ENCODE results near the gene CISD3. TPM values are rescaled to one million over a fixed set of nuclear protein-coding genes. Genes with fewer than 3 reads are reported as not detected.

The CISD3 gene
- total RNA-seq, 1 donor from 2014 or later: 67.1 TPM

DNA sequence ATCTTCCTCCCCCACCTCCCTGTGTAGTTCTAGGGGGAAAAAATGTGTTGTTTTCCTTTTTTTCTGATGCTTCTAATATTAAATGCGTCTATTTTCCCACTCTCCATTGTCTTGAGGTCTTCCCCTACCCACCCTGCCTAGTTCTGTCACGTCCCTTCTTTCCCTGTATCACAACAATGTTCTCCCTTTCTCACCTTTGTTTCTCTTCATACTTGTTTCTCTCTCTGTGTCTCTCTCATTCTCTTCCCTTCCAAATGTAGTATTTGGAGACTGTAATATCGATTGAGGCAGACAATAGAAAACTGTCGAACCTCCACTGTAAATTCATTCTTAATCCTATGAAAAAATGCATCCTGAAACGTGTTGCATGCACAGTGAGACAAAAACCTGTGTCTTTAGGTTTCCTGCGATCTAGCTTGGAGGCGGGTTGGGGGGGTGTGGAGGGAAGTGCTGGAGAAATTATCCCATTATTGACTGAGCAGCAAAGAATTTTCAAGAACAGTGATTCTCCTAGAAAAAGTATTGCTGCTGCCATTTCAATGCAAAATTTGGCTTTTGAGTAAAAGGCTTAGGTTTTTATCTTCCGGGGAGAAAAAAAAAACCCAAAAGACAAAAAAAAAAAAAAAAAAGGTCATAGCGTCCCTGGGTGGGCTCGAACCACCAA, 21.1 kb downstream of the CISD3 start:
- DNase-seq (ENCODE audit: low spot score): no peak
- intact Hi-C loops (cut with DNase I): loop anchor here (2.0 kb wide), 2 partner anchors 20 to 48 kb away; partner anchors contain the start of gene CISD3

DNA sequence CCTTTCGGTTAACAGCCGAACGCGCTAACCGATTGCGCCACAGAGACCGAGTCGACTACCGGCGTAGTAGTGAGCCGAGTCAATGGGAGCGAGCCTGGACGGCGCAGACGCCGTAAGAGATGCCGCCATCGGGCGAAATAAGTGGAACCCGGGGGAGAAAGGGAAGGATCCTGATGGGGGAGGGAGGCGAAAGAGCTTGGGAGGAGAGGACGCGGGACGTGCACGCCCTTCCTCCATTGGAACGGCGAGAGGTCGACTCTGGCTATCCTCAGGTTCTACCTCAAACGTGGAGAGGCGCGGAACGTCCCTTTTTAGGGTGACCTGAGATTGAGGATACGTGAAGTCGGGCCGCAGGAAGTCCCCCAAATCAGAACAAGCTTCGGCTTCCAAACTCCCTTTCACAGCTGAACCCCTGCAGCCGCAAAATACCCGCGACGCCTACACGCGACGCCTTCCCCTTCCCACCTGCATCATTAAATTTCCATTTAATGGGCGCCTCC, 21.7 kb downstream of the CISD3 start:
- peak; percentile 88 for DNase-seq (ENCODE audit: low spot score)
- intact Hi-C loops (cut with DNase I): loop anchor here (2.0 kb wide), 3 partner anchors 21 to 49 kb away; partner anchors contain the start of genes CISD3 and PIP4K2B

DNA sequence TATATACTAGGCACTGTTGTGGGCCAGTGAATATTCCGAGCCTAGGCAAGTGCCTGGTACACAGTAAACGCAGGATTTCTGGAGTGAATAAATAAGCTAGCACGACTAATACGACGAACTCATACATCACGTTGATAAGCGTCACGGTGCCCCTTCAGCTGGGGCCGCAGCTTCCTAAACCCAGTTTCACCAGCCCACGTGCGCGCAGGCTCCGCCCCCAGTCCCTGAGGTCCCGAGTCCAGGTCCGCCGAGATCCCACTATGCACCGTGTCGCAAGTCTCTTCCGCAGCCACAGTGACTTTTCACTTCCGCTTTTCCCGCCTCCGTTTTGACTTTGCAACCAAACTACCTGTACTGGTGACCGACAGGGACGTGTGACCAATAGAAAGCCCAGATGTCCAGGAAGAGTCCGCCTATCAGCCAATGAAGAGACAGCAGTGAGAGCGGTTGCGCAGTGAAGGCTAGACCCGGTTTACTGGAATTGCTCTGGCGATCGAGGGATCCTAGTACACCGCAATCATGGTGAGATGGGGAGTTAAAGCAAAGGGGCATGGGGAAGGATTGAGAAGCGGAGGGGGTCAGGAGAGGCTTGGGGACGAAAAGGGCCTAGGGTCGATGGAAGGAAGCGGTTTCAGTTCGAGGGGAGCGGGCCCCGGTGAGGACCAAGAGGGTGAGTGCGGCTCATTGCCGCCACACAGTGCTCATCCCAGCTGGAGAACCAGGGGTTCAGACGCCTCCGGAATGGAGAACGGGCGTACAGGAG, 22.3 kb downstream of the CISD3 start, which contains the start of gene PSMB3:
Gene PSMB3 (plus strand): TSS at position 434 of the 763 bp plus-strand sequence. CDS start 86 bp downstream, at position 520.
- DNase-seq (ENCODE audit: low spot score): peak; percentile 99
- intact Hi-C loops (cut with DNase I): loop anchor here (2.0 kb wide), 1 partner anchor 46 kb away; the partner anchor contains the start of gene PIP4K2B

DNA sequence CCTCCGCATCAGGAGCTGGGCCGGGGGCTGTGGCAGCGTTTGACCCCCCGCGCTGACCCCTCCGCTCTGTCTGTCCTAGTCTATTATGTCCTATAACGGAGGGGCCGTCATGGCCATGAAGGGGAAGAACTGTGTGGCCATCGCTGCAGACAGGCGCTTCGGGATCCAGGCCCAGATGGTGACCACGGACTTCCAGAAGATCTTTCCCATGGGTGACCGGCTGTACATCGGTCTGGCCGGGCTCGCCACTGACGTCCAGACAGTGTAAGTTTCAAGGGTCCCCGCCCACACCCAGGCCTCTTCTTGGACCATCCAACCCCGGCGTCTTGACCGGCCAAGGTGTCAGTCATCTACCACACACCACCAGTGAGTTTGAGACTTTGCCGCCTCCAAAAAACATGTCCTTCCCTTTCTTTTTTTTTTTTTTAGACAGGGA, 22.9 kb downstream of the CISD3 start:
- intact Hi-C loops (cut with DNase I): loop anchor here (2.0 kb wide), 1 partner anchor 46 kb away; the partner anchor contains the start of gene PIP4K2B
- DNase-seq (ENCODE audit: low spot score): no peak

DNA sequence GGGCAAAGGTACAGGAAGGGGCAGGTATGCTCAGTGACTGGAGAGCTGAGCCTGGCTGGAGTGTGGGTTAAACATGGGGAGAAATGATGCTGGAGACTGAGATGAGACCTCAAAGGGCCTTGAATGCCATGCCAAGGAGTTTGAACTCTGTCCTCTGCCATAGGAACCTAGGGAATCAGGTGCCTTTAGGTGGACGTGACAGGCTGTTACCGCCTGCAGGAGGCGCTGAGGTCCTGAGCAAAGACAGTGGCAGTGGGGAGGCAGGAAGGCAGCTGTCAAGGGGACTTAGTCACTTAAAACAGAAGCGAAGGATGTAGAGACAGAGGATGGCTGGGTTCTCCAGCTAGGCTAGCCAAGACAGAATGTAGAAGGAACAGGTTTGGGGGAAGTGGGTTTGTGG, 31.5 kb downstream of the CISD3 start:
- intact Hi-C loops (cut with DNase I): no loop called here
- DNase-seq (ENCODE audit: low spot score): no peak

DNA sequence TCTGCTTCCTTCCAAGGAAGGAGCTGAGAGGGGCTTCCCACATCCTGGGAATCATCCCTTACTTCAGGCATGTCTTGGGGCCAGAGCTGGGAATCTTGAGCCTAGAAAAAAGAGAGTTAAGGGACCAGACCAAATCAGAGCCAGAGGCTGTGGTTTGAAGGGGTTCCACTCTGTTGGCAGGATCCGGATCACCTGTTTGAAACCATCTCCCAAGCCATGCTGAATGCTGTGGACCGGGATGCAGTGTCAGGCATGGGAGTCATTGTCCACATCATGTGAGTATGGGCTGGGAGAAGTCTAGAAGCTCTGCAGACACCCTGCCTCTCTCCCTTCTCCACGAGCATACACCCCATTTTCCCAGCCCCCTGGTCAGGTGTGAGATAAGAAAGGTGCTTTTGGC, 32.1 kb downstream of the CISD3 start:
- no peak for DNase-seq (ENCODE audit: low spot score)
- intact Hi-C loops (cut with DNase I): no loop called here

DNA sequence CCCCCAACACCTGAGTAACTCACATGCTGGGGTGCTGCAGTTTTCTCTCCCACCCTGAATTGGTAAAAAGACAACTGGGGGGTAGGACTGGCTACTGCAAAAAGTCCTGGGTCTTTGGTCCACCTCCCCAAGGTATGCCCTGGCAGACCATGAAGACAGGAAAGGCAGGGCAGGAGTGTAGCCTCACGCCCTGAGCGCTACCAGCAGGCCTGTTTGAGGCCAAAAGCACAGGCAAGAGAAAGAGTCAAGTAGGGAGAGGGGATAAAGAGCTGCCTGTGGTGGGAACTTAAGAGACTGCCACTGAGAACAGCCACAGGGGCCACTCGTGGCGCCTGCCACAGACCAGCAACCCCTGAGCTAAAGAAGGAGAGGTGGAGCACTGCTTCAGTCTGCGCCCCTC, 36.2 kb downstream of the CISD3 start:
- intact Hi-C loops (cut with DNase I): no loop called here
- DNase-seq (ENCODE audit: low spot score): no peak

DNA sequence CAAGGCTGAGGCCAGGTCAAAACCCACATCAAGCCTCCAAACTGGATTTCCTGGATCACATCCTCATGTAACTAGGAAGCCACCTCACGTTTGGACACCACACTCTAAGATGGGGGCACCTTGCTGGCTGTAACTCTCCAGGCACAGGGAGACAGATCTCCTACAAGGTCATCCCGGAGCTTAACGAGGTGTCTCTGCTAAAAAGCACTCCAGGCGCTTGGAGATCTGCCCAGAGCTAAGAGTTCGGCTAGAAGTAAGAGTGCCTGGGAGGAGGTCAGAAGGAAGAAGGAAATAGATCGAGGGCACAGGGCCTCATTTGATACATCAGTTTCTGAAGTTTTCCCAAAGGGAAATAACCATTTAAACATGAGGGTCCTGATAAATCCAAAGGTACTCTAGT, 38.3 kb downstream of the CISD3 start:
- no peak for DNase-seq (ENCODE audit: low spot score)
- intact Hi-C loops (cut with DNase I): no loop called here

DNA sequence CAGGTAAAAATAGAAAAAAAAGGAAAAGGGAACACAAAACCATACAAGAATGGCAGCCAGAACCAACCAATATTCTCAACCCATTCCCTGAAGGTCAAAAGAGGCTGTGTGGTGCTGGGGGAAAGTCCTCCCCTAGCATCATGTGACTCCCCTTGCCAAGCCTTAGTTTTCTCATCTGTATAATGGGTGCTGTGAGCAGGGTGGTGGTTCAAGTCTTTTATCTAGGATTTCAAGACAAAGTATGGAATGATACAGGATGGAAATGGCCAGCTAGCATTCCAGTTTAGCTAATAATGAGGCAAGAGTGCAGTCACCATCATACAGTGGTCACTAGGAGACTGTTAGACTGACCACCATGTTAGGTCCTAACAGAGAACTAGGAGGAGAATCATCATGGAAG, 43.1 kb downstream of the CISD3 start:
- intact Hi-C loops (cut with DNase I): no loop called here
- DNase-seq (ENCODE audit: low spot score): no peak

DNA sequence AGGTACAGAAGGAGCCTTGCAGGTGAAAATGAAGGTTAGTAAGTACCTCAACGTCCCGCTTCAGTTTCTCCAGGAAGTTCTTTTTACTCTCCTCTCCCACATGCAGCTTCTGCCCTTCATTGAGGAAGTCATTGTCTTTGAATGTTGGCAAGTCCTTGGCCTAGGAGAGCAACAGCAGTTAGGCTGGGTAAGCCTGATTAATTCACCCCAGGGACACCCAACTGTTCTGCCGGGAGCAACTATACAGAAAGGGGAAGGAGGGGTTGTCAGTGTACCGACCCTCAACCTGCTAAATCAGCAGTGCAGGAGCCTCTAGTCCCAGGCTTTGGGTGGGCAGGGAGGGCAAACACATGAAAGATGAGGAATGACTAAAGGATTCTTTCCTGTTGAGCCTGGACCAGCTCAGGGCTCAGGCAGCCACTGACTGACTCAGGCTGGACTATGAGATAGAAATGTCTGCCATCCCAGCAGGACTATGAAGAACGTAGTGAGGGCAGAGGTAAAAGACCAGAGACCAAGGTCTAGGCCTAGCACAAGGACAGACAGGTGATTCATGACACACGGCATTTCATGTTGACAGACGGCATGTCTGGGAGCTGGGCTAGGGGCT, 47.6 kb downstream of the CISD3 start:
- DNase-seq (ENCODE audit: low spot score): no peak
- intact Hi-C loops (cut with DNase I): no loop called here

DNA sequence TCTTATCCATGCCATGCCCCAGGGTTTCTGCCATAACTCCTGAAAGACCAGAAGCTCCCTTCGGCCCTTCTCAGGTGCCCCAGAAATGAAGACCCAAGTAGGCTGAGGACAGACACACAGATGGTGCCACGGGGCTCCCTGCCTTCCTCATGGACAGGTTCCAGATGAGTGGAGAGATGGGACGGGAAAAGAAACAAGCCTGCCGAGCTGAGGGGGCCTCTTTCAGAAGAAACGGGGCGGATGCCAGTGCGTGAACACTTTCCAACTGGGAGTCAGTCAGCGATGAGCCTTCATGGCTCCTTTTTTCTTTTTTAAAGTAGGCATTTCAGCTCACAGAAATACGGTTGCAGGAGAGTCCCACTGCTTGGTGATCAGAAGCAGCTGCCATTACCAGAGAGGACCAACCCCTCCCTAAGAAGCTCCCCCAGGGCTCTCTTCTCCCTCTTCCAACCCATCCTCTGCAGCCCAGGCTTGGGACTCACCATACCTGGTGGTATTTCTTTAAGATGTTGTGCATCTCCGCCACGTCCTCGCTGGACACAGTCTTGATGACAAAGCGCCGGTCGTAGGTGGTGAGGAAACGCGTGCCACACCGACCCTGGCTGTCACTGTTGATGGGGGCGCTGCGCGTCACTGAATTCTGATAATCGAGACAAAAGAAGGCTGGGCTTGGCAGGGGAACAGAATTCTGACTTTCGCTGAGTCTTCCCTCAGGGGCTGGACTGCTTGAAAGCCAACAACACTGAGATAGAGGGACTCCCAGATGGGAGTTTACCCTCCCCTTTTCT, 50.0 kb downstream of the CISD3 start:
- no peak for DNase-seq (ENCODE audit: low spot score)
- intact Hi-C loops (cut with DNase I): no loop called here

DNA sequence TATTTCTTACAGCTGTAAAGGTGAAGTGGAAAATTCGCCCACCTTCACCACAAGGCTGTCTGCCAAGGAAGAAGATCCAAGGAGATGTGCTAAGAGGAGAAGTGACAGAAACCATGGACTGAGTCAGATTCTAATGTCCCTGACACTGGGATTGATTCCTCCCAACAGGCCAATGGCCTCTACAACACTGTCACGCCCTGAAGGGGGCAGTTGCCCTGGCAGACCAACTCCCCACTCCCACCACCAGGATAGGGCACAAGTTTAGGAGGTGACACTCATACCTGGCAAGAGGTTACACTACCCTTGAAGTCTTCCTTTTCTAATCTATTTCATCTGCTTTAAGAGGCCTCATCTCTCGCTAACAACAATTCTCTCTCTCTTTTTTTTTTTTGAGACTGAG, 53.1 kb downstream of the CISD3 start:
- no peak for DNase-seq (ENCODE audit: low spot score)
- intact Hi-C loops (cut with DNase I): no loop called here

Small RNA genes within 50 kb of the gene (microRNA-seq; reads per million reads assigned to microRNA genes)
- gene MIR4726 (not detected), gene MIR4734 (not detected)

Other genes starting within 250 kb of the CISD3 start
- gene SRCIN1, start 124.4 kb upstream of the CISD3 start, total RNA-seq: 6.2 TPM
- gene EPOP, start 55.4 kb upstream of the CISD3 start, total RNA-seq: 2.3 TPM
- 92.2 TPM for gene MLLT6, start 25.1 kb upstream of the CISD3 start, total RNA-seq
- gene PCGF2, start 18.0 kb downstream of the CISD3 start, total RNA-seq: 29.3 TPM
- gene PSMB3, start 22.4 kb downstream of the CISD3 start, total RNA-seq: 141 TPM
- gene PIP4K2B, start 69.2 kb downstream of the CISD3 start, total RNA-seq: 48.4 TPM
- 10.4 TPM for gene CWC25, start 95.0 kb downstream of the CISD3 start, total RNA-seq
- 564 TPM for gene RPL23, start 123.4 kb downstream of the CISD3 start, total RNA-seq
- 25.3 TPM for gene LASP1, start 139.7 kb downstream of the CISD3 start, total RNA-seq
- gene FBXO47, start 237.1 kb downstream of the CISD3 start, total RNA-seq: not detected

Measured in cardiac septum (tissue), 1 donor.